Activated CD4-positive, CD25-positive, alpha-beta regulatory T cell treated with anti-CD3 and anti-CD28 coated beads, Interleukin-2, amount 50 U/mL, for 24 hours (primary cell): ENCODE results near the gene SEMA3C.

Experiments
- ATAC-seq, 2 donors: fragments of 150-1000 bp; cut with Tn5 transposase; one replicate each; pipeline ENCODE4 v1.10.0; 2021; ENCODE audit warnings: mild to moderate bottlenecking in 1 of 2, moderate library complexity in 1 of 2

The SEMA3C gene

GRCh38 chr7:80924090-80924489 lies 5.2 kb upstream of the SEMA3C start:
- ATAC-seq: no peak

DNA sequence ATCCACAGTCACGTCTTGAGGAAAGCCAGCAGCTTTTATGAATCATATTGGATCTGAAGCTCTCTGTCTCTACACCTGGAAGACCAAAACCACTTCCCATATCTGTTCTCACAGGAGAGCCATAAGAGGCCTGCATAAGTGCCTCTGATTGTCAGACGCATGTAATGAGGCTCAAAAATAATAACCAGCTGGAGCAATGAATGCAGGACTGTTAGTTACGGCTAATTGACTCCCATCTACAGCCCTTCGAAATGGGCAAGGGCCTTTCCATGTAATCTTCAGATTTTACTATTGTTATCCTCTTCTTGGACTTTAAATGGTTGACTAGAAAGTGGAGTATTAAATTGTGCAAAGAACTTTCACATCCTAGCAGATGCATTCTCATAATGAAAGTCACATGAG lies 4.4 kb upstream of the SEMA3C start:
- ATAC-seq: no peak

DNA sequence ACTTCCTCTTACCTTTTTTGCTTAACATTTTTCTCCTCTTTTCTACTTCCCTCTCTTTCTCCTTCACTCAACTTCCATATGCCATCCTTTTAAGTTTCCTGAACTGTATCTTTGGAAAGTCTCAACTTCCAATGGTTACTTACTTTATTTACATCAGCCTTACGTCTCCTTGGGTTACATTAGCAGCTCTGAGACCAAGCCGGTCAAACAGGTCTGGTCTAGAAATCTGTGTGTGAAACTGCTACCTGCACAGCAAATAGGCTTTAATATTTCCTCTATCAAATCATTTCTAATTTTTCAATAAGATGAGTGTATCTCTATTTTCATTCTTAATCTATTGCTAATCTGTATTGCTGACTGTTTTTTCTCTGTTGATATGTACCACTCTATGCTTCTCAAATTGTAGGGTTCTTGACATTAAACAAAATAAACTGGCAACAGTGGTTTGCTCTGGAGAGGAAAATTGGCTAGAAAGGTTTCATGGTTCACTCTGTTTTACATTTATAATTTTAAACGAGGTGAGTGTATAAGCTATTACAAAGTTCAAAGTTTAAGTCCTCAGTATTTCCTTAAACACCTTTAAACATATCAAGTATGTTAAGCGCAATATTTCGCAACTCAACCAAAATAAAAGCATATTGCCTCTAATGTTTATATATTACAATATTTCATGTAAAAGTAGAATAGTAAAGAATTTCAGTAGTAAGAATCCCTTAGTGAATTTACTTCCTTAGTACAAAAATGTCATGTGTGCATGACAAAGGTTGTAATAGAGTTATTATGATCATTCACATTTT lies 3.6 kb upstream of the SEMA3C start:
- no peak for ATAC-seq

DNA sequence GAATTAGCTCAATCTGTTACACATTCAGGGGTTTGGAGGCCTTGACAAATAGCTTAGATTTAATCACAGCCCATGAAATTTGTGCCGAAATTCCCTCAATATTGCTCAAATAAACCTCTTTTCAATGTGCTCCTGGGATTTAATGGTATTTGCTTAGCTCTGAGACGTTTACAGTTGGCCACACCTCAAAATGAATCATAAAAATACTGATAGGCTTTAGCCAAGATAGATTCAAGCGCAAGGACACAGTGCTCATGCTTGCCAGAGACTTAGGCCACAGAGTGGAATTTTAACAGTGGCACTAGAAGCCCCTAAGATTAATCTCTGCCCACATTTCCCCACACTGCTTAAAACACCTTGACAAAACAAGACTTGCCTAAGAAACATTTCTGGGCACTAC lies 2.3 kb upstream of the SEMA3C start:
- ATAC-seq: no peak

DNA sequence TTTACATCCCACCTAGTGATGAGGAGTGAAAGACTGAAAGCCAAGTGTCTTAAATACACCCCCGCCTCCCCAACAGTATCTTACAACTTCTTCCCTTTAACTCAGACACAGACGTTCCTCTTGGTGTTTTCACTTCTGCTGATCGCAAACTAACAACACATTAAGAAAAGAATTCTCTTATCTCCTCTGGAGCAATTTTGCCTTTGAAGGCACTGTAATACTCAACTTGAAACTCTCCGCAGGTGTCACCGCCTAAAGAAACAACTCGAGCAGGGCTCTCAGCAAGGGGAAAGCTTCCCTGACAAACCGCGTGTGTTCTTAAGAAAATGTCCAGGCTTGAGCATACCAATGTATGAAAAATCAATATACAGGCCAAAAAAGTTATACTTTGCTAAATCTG lies 452 bp downstream of the SEMA3C start:
- ATAC-seq: no peak

GRCh38 chr7:80916770-80917741 lies 1.8 kb downstream of the SEMA3C start:
- no peak for ATAC-seq

GRCh38 chr7:80910228-80910627 lies 8.6 kb downstream of the SEMA3C start:
- no peak for ATAC-seq

GRCh38 chr7:80908360-80908797 lies 10.5 kb downstream of the SEMA3C start:
- no peak for ATAC-seq

GRCh38 chr7:80907612-80908011 lies 11.2 kb downstream of the SEMA3C start:
- no peak for ATAC-seq

DNA sequence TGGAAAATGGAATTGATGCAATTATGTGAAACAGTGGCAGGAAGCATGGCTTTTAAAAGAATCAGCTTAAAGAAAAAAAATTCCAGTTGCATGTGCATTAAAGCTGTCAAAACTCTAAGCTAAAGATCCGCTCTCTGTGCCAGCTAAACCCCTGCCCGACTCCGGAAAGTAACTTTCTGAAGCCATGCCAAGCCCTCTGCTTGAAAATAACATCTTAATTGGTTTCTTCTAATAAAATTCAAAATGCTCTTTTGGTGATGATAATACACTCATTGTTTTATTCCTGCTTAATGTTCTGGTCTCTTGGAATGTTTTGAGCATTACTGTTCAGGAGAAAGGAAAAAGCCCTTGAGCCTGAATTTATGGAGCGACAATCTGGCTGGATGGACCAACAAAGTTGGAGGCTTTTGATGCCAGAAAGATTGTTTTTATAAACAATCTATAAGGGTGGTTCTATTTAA lies 11.7 kb downstream of the SEMA3C start:
- ATAC-seq: no peak

DNA sequence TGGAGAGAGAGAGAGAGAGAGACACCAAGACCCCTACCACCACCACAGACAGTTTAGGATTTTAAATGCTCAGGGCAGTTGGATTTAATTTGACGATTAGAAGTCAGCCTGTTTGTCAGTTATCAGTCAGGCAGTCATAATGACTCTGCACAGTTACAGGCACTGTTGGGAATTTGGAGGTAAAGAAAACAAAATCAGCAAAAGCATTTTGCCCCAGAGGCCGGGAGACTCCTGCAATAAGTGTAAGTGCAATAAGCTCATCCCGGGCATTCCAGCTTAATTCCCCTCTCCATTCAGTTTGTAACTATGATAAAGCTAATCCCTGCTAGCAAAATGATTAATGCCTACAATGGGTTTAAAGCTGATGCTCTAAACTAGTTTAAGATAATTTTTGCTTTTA lies 13.5 kb downstream of the SEMA3C start:
- no peak for ATAC-seq

- ATAC-seq: no peak
Observed at GRCh38 chr7:80902716-80903308, 16.0 kb downstream of the SEMA3C start.

GRCh38 chr7:80902019-80902418 lies 16.8 kb downstream of the SEMA3C start:
- ATAC-seq: no peak

- no peak for ATAC-seq
Observed at GRCh38 chr7:80900583-80901576, 18.0 kb downstream of the SEMA3C start.

DNA sequence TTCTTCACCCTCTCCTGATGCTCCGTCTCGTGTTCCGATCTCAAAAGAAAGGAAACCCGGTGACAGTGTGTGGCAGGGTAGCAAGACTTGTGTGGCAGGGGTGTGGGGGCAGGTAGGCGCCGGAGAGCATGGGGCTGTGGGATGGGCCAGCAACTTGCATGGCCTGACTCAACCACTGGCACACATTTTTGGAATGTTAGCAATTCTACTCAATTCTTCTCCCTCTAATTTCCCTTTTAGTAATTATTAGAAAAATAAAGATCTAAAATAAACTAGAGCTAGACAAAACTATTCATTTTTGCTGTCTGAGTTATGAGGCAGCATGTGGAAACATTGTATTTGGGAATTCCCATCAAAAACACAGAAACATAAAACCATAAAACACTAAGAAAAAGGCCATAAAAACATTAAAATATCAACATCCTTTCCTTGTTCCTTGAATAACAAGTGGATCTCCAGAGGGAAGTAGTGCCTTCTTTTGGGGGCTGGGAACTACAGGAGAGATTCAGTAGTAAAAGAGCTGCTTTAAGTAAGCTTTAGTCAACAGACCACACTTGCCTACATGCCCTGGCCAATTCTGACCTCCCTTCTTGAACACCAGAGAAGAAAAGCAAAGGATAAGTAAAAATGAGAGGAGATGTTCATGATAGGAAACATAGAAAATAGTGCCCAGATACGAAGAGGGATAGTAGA lies 21.8 kb downstream of the SEMA3C start:
- no peak for ATAC-seq

GRCh38 chr7:80895056-80895455 lies 23.8 kb downstream of the SEMA3C start:
- no peak for ATAC-seq

DNA sequence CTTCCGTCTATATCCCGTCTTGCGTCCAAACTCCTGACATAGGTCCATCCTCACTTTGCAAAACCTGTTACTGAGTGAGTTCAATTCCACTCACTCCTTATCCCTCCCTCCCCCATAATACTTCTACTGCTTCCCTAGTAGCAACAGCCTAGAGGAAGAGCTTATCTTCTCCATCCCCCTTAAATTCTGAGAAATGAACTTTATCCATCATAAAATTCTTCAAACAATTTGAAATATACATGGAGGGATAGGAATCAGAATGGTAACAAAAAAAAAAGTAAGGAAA lies 27.6 kb downstream of the SEMA3C start:
- ATAC-seq: no peak

- ATAC-seq: no peak
Observed at GRCh38 chr7:80890426-80891258, 28.2 kb downstream of the SEMA3C start.

- ATAC-seq: no peak
Observed at GRCh38 chr7:80889525-80889924, 29.3 kb downstream of the SEMA3C start.

DNA sequence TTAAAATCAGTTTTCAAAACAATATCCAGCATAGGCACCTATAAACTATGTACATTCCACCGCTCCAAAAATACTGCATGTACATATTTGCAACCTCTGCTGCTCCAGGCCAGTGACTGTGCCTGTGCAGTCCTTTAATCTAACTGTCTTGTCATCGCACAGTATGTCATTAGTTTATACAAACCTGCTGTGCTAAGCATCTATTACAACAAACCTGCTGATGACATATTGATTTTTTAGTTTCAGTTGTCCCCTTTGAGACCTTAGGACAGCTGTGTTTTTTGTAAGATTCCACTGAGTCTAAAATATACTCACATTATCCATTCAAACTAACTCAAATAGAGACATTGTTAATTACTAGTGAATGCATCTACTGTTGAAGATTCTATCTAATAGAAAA lies 33.1 kb downstream of the SEMA3C start:
- no peak for ATAC-seq
